Measurements from ENCODE around the gene FOXP4.

- TF ChIP-seq CTCF (IDR thresholded peaks at IDR 0.05 in 2 of 3, conservative IDR thresholded peaks at IDR 0.05 in 1 of 3; ENCODE audit: borderline replicate concordance in 1 of 3, insufficient read depth in 1 of 3, low read depth in 2 of 3, low read length in 2 of 3): no peak
- no peak for TF ChIP-seq RAD21 (IDR thresholded peaks at IDR 0.05; ENCODE audit: low read depth)
- TF ChIP-seq, protein P1, sequence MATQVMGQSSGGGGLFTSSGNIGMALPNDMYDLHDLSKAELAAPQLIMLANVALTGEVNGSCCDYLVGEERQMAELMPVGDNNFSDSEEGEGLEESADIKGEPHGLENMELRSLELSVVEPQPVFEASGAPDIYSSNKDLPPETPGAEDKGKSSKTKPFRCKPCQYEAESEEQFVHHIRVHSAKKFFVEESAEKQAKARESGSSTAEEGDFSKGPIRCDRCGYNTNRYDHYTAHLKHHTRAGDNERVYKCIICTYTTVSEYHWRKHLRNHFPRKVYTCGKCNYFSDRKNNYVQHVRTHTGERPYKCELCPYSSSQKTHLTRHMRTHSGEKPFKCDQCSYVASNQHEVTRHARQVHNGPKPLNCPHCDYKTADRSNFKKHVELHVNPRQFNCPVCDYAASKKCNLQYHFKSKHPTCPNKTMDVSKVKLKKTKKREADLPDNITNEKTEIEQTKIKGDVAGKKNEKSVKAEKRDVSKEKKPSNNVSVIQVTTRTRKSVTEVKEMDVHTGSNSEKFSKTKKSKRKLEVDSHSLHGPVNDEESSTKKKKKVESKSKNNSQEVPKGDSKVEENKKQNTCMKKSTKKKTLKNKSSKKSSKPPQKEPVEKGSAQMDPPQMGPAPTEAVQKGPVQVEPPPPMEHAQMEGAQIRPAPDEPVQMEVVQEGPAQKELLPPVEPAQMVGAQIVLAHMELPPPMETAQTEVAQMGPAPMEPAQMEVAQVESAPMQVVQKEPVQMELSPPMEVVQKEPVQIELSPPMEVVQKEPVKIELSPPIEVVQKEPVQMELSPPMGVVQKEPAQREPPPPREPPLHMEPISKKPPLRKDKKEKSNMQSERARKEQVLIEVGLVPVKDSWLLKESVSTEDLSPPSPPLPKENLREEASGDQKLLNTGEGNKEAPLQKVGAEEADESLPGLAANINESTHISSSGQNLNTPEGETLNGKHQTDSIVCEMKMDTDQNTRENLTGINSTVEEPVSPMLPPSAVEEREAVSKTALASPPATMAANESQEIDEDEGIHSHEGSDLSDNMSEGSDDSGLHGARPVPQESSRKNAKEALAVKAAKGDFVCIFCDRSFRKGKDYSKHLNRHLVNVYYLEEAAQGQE (IDR thresholded peaks at IDR 0.05; ENCODE audit: low read depth): no peak
- no peak for TF ChIP-seq ELF1 (IDR thresholded peaks at IDR 0.05; ENCODE audit: borderline replicate concordance, low read depth)
- no peak for TF ChIP-seq POLR2A (IDR thresholded peaks at IDR 0.05; ENCODE audit: borderline replicate concordance, extremely low read depth, insufficient read depth, insufficient read length)
- TF ChIP-seq POLR2AphosphoS5 (IDR thresholded peaks at IDR 0.05; ENCODE audit: low read depth, low read length): no peak
- TF ChIP-seq EZH2phosphoT487 (IDR thresholded peaks at IDR 0.05; ENCODE audit: borderline replicate concordance): no peak
- no peak for TF ChIP-seq SP1 (IDR thresholded peaks at IDR 0.05; ENCODE audit: low read depth)
- TF ChIP-seq, protein P2, sequence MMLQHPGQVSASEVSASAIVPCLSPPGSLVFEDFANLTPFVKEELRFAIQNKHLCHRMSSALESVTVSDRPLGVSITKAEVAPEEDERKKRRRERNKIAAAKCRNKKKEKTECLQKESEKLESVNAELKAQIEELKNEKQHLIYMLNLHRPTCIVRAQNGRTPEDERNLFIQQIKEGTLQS (IDR thresholded peaks at IDR 0.05): no peak
- TF ChIP-seq ZFX (IDR thresholded peaks at IDR 0.05): no peak
- no peak for TF ChIP-seq EZH2 (IDR thresholded peaks at IDR 0.05)
- TF ChIP-seq TCF7L2 (IDR thresholded peaks at IDR 0.05; ENCODE audit: borderline replicate concordance, extremely low read depth, insufficient read depth, insufficient read length): no peak
- TF ChIP-seq JUND (IDR thresholded peaks at IDR 0.05): no peak
- TF ChIP-seq EGR1 (IDR thresholded peaks at IDR 0.05; ENCODE audit: low read depth): no peak
Observed at GRCh38 chr6:41587131-41587879, 41.1 kb downstream of the FOXP4 start.

Measured in HCT116 (cell line).